ENCODE measurements around the gene TMEM9.

The TMEM9 gene

GRCh38 chr1:201127755-201128455 is 26.4 kb downstream of the TMEM9 start:
- no peak for TF ChIP-seq CTCF (IDR thresholded peaks at IDR 0.05)
- Mint-ChIP-seq H3K4me3 (no peak overlapping the region), H3K4me1 (peaks cover 34% of the 10 kb centered on the region), H3K9me3 (peaks cover 4% of the 10 kb centered on the region), H3K36me3 (ENCODE audit: low read depth) (peaks cover 13% of the 10 kb centered on the region), H3K27me3 (ENCODE audit: low read depth, poor library complexity) (peaks cover 33% of the 10 kb centered on the region), H3K27ac (no peak overlapping the region)
- no peak for DNase-seq

- peaks cover 39% of the 10 kb centered on the region for H3K27me3 Mint-ChIP-seq (ENCODE audit: low read depth, poor library complexity)
- H3K9me3 Mint-ChIP-seq = peaks cover 4% of the 10 kb centered on the region
- peaks cover 9% of the 10 kb centered on the region for H3K36me3 Mint-ChIP-seq (ENCODE audit: low read depth)
- H3K4me1 Mint-ChIP-seq = peaks cover 34% of the 10 kb centered on the region
- no peak within 1 kb of the TSS for H3K4me3 Mint-ChIP-seq
- DNase-seq = no peak
- no peak within 1 kb of the TSS for H3K27ac Mint-ChIP-seq
- no peak for TF ChIP-seq CTCF (IDR thresholded peaks at IDR 0.05)
Measured at GRCh38 chr1:201126832-201127754, 27.2 kb downstream of the TMEM9 start, which contains the start of gene ASCL5. Gene ASCL5 (minus strand): TSS chr1:201127184. CDS start chr1:201115372, 11,812 bp downstream.

GRCh38 chr1:201126463-201126831 is 27.8 kb downstream of the TMEM9 start:
- H3K27ac Mint-ChIP-seq = no peak overlapping the region
- peaks cover 30% of the 10 kb centered on the region for H3K4me1 Mint-ChIP-seq
- no peak for TF ChIP-seq CTCF (IDR thresholded peaks at IDR 0.05)
- no peak overlapping the region for H3K4me3 Mint-ChIP-seq
- H3K9me3 Mint-ChIP-seq = peaks cover 4% of the 10 kb centered on the region
- peaks cover 41% of the 10 kb centered on the region for H3K27me3 Mint-ChIP-seq (ENCODE audit: low read depth, poor library complexity)
- peaks cover 2% of the 10 kb centered on the region for H3K36me3 Mint-ChIP-seq (ENCODE audit: low read depth)
- no peak for DNase-seq

- no peaks in the 10 kb centered on the region for H3K36me3 Mint-ChIP-seq (ENCODE audit: low read depth)
- TF ChIP-seq CTCF (IDR thresholded peaks at IDR 0.05) = no peak
- H3K4me1 Mint-ChIP-seq = peaks cover 26% of the 10 kb centered on the region
- H3K4me3 Mint-ChIP-seq = no peak overlapping the region
- no peak for DNase-seq
- no peak overlapping the region for H3K27ac Mint-ChIP-seq
- peaks cover 41% of the 10 kb centered on the region for H3K27me3 Mint-ChIP-seq (ENCODE audit: low read depth, poor library complexity)
- H3K9me3 Mint-ChIP-seq = peaks cover 4% of the 10 kb centered on the region
Measured at GRCh38 chr1:201125800-201126199, 28.5 kb downstream of the TMEM9 start.

- H3K4me1 Mint-ChIP-seq = peaks cover 26% of the 10 kb centered on the region
- DNase-seq = no peak
- no peaks in the 10 kb centered on the region for H3K36me3 Mint-ChIP-seq (ENCODE audit: low read depth)
- H3K4me3 Mint-ChIP-seq = no peak overlapping the region
- peaks cover 44% of the 10 kb centered on the region for H3K27me3 Mint-ChIP-seq (ENCODE audit: low read depth, poor library complexity)
- peaks cover under 1% of the 10 kb centered on the region for H3K9me3 Mint-ChIP-seq
- H3K27ac Mint-ChIP-seq = no peak overlapping the region
- no peak for TF ChIP-seq CTCF (IDR thresholded peaks at IDR 0.05)
Measured at GRCh38 chr1:201125019-201125418, 29.3 kb downstream of the TMEM9 start.
